HUES64 (cell line): ENCODE data around the gene IQSEC2.

Experiments
- H3K27ac ChIP-seq: 2 replicates; pipeline ENCODE4 v1.7.0; 2013; ENCODE audit warnings: low read depth, low read length, inconsistent platforms
- H3K27me3 ChIP-seq: 2 replicates; pipeline ENCODE4 v1.6.1; 2013; ENCODE audit warnings: mild to moderate bottlenecking, low read length; ENCODE audit not compliant: insufficient read depth
- H3K36me3 ChIP-seq: 2 replicates; pipeline ENCODE4 v1.6.1; 2013; ENCODE audit warnings: mild to moderate bottlenecking, low read length; ENCODE audit not compliant: insufficient read depth
- H3K4me1 ChIP-seq: 2 replicates; pipeline ENCODE4 v1.6.1; 2013; ENCODE audit warnings: mild to moderate bottlenecking, low read length, moderate library complexity; ENCODE audit not compliant: insufficient read depth
- H3K4me3 ChIP-seq: 2 replicates; pipeline ENCODE4 v1.5.1; 2013; ENCODE audit warnings: mild to moderate bottlenecking, low read length, moderate library complexity
- H3K9ac ChIP-seq: 2 replicates; pipeline ENCODE4 v1.6.1; 2013; ENCODE audit warnings: mild to moderate bottlenecking, low read depth, low read length
- H3K9me3 ChIP-seq: 2 replicates; pipeline ENCODE4 v1.6.1; 2013; ENCODE audit warnings: low read depth, low read length; ENCODE audit not compliant: insufficient read depth
- WGBS: fragments of 150-250, 120-280 bp; methylation state at CpG from one replicate; pipeline ENCODE4 v1.1.7; 2013; ENCODE audit warnings: missing lambda C conversion rate; 5-methylcytosine and 5-hydroxymethylcytosine counted together

The IQSEC2 gene

GRCh38 chrX:53281963-53282695 lies 745 bp upstream of the IQSEC2 start:
- 64% methylated on average over 3 of the region's 5 CpGs for WGBS
- Histone ChIP-seq H3K36me3 (no peaks in the 10 kb centered on the region), H3K27ac (no peak overlapping the region), H3K4me1 (peaks cover 10% of the 10 kb centered on the region; the same call in 1 of the 2 replicates), H3K9ac (no peak overlapping the region), H3K27me3 (no peaks in the 10 kb centered on the region), H3K4me3 (no peak overlapping the region), H3K9me3 (no peaks in the 10 kb centered on the region)

GRCh38 chrX:53280331-53281320 lies 758 bp downstream of the IQSEC2 start:
- Histone ChIP-seq H3K9ac (no peak overlapping the region), H3K9me3 (no peaks in the 10 kb centered on the region), H3K27ac (peak overlapping the region; percentile 49; the same call in 1 of the 2 replicates)

GRCh38 chrX:53279296-53280237 lies 1.8 kb downstream of the IQSEC2 start:
- H3K27me3 ChIP-seq, result no peaks in the 10 kb centered on the region
- H3K9ac ChIP-seq, result no peak overlapping the region
- no peaks in the 10 kb centered on the region for H3K9me3 ChIP-seq
- 53% methylated on average over 8 of the region's 14 CpGs for WGBS
- H3K27ac ChIP-seq, result no peak overlapping the region
- peaks cover 10% of the 10 kb centered on the region; the same call in 1 of the 2 replicates for H3K4me1 ChIP-seq
- H3K36me3 ChIP-seq, result no peaks in the 10 kb centered on the region
- no peak overlapping the region for H3K4me3 ChIP-seq

More at GRCh38 chrX:53280331-53281320, 758 bp downstream of the IQSEC2 start:
- H3K4me3 ChIP-seq, result peak overlapping the region; percentile 38
- no peaks in the 10 kb centered on the region for H3K36me3 ChIP-seq
- WGBS, result 74% methylated on average over 13 of the region's 14 CpGs
- no peaks in the 10 kb centered on the region for H3K27me3 ChIP-seq
- H3K4me1 ChIP-seq, result peaks cover 10% of the 10 kb centered on the region; the same call in 1 of the 2 replicates

GRCh38 chrX:53272808-53273337 lies 8.5 kb downstream of the IQSEC2 start:
- no peaks in the 10 kb centered on the region for H3K36me3 ChIP-seq
- H3K4me1 ChIP-seq, result 0 out of 2 replicates have a peak, but pooled peaks cover 3% of the 10 kb centered on the region
- H3K27ac ChIP-seq, result no peak overlapping the region
- H3K4me3 ChIP-seq, result no peak overlapping the region
- no peaks in the 10 kb centered on the region for H3K9me3 ChIP-seq
- H3K27me3 ChIP-seq, result no peaks in the 10 kb centered on the region
- 85% methylated on average over 6 of the region's 8 CpGs for WGBS
- no peak overlapping the region for H3K9ac ChIP-seq

- Histone ChIP-seq H3K9ac (no peak overlapping the region), H3K4me1 (0 out of 2 replicates have a peak, but pooled peaks cover 3% of the 10 kb centered on the region), H3K27me3 (no peaks in the 10 kb centered on the region), H3K27ac (no peak overlapping the region), H3K9me3 (no peaks in the 10 kb centered on the region), H3K4me3 (no peak overlapping the region), H3K36me3 (no peaks in the 10 kb centered on the region)
- 76% methylated on average over 14 of the region's 14 CpGs for WGBS
Measured at GRCh38 chrX:53269536-53270107, 11.8 kb downstream of the IQSEC2 start.

- Histone ChIP-seq H3K9ac (no peak overlapping the region), H3K27me3 (no peaks in the 10 kb centered on the region), H3K4me1 (0 out of 2 replicates have a peak, but pooled peaks cover 3% of the 10 kb centered on the region), H3K27ac (no peak overlapping the region), H3K36me3 (no peaks in the 10 kb centered on the region), H3K9me3 (no peaks in the 10 kb centered on the region), H3K4me3 (no peak overlapping the region)
- 94% methylated on average over 7 of the region's 7 CpGs for WGBS
Measured at GRCh38 chrX:53268173-53268572, 13.2 kb downstream of the IQSEC2 start.

- Histone ChIP-seq H3K27ac (no peak overlapping the region), H3K9me3 (no peaks in the 10 kb centered on the region), H3K4me1 (0 out of 2 replicates have a peak, but pooled peaks cover 3% of the 10 kb centered on the region), H3K9ac (no peak overlapping the region), H3K36me3 (no peaks in the 10 kb centered on the region), H3K27me3 (no peaks in the 10 kb centered on the region), H3K4me3 (no peak overlapping the region)
- 84% methylated on average over 9 of the region's 11 CpGs for WGBS
Measured at GRCh38 chrX:53266914-53267313, 14.5 kb downstream of the IQSEC2 start.

- WGBS, result 86% methylated on average over 6 of the region's 8 CpGs
- Histone ChIP-seq H3K9ac (no peak overlapping the region), H3K27ac (no peak overlapping the region)
Measured at GRCh38 chrX:53265771-53266574, 15.4 kb downstream of the IQSEC2 start.

GRCh38 chrX:53263597-53264094 lies 17.7 kb downstream of the IQSEC2 start:
- Histone ChIP-seq H3K4me1 (no peaks in the 10 kb centered on the region), H3K27me3 (no peaks in the 10 kb centered on the region), H3K4me3 (no peak overlapping the region), H3K9ac (no peak overlapping the region), H3K27ac (no peak overlapping the region), H3K36me3 (no peaks in the 10 kb centered on the region), H3K9me3 (no peaks in the 10 kb centered on the region)
- WGBS, result 76% methylated on average over 11 of the region's 11 CpGs

More at GRCh38 chrX:53265771-53266574, 15.4 kb downstream of the IQSEC2 start:
- Histone ChIP-seq H3K9me3 (no peaks in the 10 kb centered on the region), H3K27me3 (no peaks in the 10 kb centered on the region), H3K4me3 (no peak overlapping the region), H3K36me3 (no peaks in the 10 kb centered on the region), H3K4me1 (0 out of 2 replicates have a peak, but pooled peaks cover 3% of the 10 kb centered on the region)
